ENCODE data around the gene IDH3G. TPM values are rescaled to one million over a fixed set of nuclear protein-coding genes. Genes with fewer than 3 reads are reported as not detected.

IDH3G gene
- total RNA-seq, 1 experiment from 2014 or later: 52.0 TPM

DNA sequence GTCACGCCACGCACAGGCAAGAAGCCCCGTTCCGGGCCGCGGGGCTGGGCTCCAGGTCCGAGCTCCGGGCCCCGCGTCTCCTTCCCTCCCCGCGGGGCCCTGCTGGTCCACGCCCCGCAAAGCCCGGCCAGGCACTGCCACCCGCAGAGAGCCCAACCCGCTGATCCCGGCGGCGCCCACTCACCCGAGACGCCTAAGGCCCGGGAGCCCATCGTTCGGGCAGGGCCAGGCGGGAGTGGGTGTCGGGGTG is 35.3 kb upstream of the IDH3G start:
- BruUV-seq (replicated peaks): no TSS peak
- POLR2A ChIA-PET (ENCODE audit: low non-redundant PET): no interaction called here
- Histone ChIP-seq H3K36me3 (ENCODE audit: insufficient read depth, low read length, poor library complexity, severe bottlenecking) (no peaks in the 10 kb centered on the region), H3K9me3 (ENCODE audit: low read depth, low read length, poor library complexity, severe bottlenecking) (no peaks in the 10 kb centered on the region), H3K27me3 (replicated peaks; ENCODE audit: insufficient read depth, low read depth, low read length, poor library complexity) (peaks cover 18% of the 10 kb centered on the region), H3K4me1 (ENCODE audit: insufficient read depth, low read length, poor library complexity, severe bottlenecking) (peaks cover 4% of the 10 kb centered on the region), H3K4me3 (ENCODE audit: low read depth, low read length, poor library complexity, severe bottlenecking) (peak overlapping the region; percentile 47), H3K27ac (ENCODE audit: low read depth, low read length, poor library complexity, severe bottlenecking) (no peak overlapping the region)
- TF ChIP-seq, protein P1, sequence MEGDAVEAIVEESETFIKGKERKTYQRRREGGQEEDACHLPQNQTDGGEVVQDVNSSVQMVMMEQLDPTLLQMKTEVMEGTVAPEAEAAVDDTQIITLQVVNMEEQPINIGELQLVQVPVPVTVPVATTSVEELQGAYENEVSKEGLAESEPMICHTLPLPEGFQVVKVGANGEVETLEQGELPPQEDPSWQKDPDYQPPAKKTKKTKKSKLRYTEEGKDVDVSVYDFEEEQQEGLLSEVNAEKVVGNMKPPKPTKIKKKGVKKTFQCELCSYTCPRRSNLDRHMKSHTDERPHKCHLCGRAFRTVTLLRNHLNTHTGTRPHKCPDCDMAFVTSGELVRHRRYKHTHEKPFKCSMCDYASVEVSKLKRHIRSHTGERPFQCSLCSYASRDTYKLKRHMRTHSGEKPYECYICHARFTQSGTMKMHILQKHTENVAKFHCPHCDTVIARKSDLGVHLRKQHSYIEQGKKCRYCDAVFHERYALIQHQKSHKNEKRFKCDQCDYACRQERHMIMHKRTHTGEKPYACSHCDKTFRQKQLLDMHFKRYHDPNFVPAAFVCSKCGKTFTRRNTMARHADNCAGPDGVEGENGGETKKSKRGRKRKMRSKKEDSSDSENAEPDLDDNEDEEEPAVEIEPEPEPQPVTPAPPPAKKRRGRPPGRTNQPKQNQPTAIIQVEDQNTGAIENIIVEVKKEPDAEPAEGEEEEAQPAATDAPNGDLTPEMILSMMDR (conservative IDR thresholded peaks at IDR 0.05; ENCODE audit: low read depth, low read length): no peak
- TF ChIP-seq EZH2 (IDR thresholded peaks at IDR 0.05; ENCODE audit: borderline replicate concordance, low read depth, low read length, poor library complexity, severe bottlenecking): no peak
- CTCF ChIA-PET: no interaction called here
- intact Hi-C loops (cut with micrococcal nuclease; ENCODE audit: unreplicated experiment): no loop called here
- DNase-seq (ENCODE audit: low spot score): no peak

DNA sequence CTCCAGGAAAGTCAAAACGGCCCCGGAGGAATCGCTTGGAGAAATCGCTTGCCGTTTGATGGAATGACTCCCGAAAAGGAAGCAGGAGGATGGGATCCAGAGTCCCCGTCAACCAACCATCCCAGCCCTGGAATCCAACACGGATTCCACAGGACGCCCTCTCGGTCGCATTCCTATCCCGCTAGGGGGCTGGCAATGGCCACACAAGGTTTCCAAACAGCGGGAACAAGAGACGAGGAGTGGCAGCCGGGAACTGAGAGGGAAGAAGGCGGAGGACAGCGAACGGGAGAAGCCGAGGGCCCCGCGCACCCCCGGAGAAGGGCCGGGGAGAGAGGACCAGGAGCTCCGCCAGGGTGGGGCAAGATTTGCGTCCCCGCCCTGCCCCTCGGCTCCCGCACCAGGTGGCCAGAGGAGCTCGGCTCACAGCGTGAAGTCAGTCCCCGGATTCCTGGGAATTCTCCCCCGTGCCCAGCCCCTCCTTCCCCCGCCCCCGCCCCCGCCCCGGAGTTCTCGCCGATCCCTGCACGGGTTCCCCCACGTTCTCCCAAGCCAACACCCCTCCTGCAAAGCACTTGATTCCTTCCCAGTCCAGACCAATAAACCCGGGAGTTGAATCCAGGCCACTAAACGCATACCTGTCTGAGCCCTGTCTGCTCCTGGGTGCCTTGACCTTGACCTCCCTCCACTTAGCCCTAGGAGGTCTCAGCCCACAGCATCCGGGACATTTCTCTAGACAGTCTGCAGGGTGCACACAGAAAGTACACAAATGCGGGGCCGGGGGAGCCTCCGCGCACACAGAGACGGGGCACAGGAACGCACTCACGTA is 34.8 kb upstream of the IDH3G start:
- Histone ChIP-seq H3K36me3 (ENCODE audit: insufficient read depth, low read length, poor library complexity, severe bottlenecking) (no peaks in the 10 kb centered on the region), H3K4me1 (ENCODE audit: insufficient read depth, low read length, poor library complexity, severe bottlenecking) (peaks cover 4% of the 10 kb centered on the region), H3K4me3 (ENCODE audit: low read depth, low read length, poor library complexity, severe bottlenecking) (peak overlapping the region; percentile 47), H3K27me3 (replicated peaks; ENCODE audit: insufficient read depth, low read depth, low read length, poor library complexity) (peaks cover 18% of the 10 kb centered on the region), H3K27ac (ENCODE audit: low read depth, low read length, poor library complexity, severe bottlenecking) (no peak overlapping the region), H3K9me3 (ENCODE audit: low read depth, low read length, poor library complexity, severe bottlenecking) (no peaks in the 10 kb centered on the region)
- BruUV-seq (replicated peaks): no TSS peak
- DNase-seq (ENCODE audit: low spot score): no peak
- intact Hi-C loops (cut with micrococcal nuclease; ENCODE audit: unreplicated experiment): no loop called here
- ChIA-PET POLR2A (ENCODE audit: low non-redundant PET) (no interaction called here), CTCF (no interaction called here)
- no peak for TF ChIP-seq EZH2 (IDR thresholded peaks at IDR 0.05; ENCODE audit: borderline replicate concordance, low read depth, low read length, poor library complexity, severe bottlenecking)
- TF ChIP-seq, protein P1 (conservative IDR thresholded peaks at IDR 0.05; ENCODE audit: low read depth, low read length): no peak

DNA sequence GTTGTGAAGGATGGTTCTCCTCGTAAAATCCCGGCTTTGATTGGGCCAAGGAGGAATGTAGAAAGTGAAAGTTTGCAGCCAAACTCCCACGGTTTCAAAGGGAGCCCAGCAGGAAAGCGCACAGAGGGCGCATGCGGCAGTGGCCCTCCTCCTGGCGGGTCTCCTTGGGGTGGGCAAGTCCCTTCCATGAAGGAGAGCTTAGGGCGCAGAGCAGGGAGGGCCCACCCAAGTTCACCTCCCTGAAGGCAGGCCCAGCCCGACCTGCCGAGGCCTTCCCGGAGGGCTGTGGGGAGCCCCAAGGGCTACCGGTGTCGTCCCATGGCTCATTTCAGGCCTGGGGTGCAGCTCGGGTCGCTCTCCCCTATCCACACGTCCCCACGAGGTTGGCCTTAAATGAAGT is 34.1 kb upstream of the IDH3G start:
- DNase-seq (ENCODE audit: low spot score): no peak
- no peak overlapping the region for H3K27ac ChIP-seq (ENCODE audit: low read depth, low read length, poor library complexity, severe bottlenecking)
- BruUV-seq (replicated peaks): no TSS peak
- no peak overlapping the region for H3K4me3 ChIP-seq (ENCODE audit: low read depth, low read length, poor library complexity, severe bottlenecking)
- intact Hi-C loops (cut with micrococcal nuclease; ENCODE audit: unreplicated experiment): no loop called here
- TF ChIP-seq, protein P1 (conservative IDR thresholded peaks at IDR 0.05; ENCODE audit: low read depth, low read length): no peak
- ChIA-PET CTCF (interaction anchor here (0.6 kb wide), 1 partner anchor 412 kb away, joined by 3 read pairs; no protein-coding TSS in a partner anchor), POLR2A (ENCODE audit: low non-redundant PET) (no interaction called here)
- no peaks in the 10 kb centered on the region for H3K36me3 ChIP-seq (ENCODE audit: insufficient read depth, low read length, poor library complexity, severe bottlenecking)
- H3K9me3 ChIP-seq (ENCODE audit: low read depth, low read length, poor library complexity, severe bottlenecking): no peaks in the 10 kb centered on the region
- peaks cover 18% of the 10 kb centered on the region for H3K27me3 ChIP-seq (replicated peaks; ENCODE audit: insufficient read depth, low read depth, low read length, poor library complexity)
- peaks cover 4% of the 10 kb centered on the region for H3K4me1 ChIP-seq (ENCODE audit: insufficient read depth, low read length, poor library complexity, severe bottlenecking)
